Dermis microvascular lymphatic vessel endothelial cell (primary cell): Measurements from ENCODE around the gene CDK14. TPM values are rescaled to one million over a fixed set of nuclear protein-coding genes. Genes with fewer than 3 reads are reported as not detected.

Experiments used
- DNase-seq, 2 donors: peaks; one replicate each; pipeline versions ENCODE4 v3.0.0 to v3.0.0-alpha.2; 2010; ENCODE audit warnings: low read depth in 2 of 2
- total RNA-seq: library from RNA; depleted of rRNA; stranded (reverse); fragments of >200 nt; gene quantifications from 2 replicates; pipeline ENCODE4 v1.2.1, GENCODE V29; 2014

The CDK14 gene
- total RNA-seq, 1 donor from 2014 or later = 1.2 TPM

- DNase-seq = no peak
Observed at GRCh38 chr7:90945104-90945787, 349.1 kb downstream of the CDK14 start.

- DNase-seq = no peak
Observed at GRCh38 chr7:90946730-90947501, 350.8 kb downstream of the CDK14 start.

DNA sequence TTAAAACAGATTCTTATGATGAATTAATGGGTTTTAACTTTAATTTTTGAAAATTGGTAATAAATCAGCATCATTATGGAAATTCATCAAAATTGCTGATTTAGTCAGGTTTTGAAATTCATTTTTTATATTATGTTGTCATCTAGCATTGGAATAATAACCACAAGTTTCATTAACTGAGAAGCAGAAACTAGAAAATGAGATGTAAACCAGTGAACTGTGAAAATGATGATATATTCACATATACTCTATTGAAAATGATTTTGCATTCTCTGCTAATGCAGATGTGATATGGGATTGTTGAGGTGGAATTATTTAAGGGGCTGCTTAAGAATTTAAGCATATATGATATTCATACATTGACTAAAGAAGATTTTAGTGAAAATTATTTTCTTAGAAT, 352.0 kb downstream of the CDK14 start:
- no peak for DNase-seq

DNA sequence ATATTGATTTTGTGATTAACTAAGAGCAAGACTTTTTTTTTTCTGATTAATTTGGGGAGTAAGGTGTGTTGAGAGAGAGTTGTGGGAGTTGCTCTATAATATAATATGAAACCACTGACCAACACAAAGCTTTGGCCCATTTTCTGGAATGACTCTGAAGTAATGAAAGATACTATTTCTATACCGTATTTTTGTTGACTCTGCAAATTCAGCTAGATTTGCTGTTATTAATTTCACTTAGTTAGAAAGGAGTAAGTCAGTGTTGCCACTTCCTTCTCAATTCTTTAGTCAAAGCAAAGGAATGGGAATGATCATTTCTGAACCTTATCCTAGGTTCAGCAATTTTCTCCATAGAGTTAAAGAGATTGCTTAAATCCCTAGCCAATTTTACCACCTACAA, 355.1 kb downstream of the CDK14 start:
- no peak for DNase-seq

- DNase-seq = no peak
Observed at GRCh38 chr7:90951986-90952954, 356.1 kb downstream of the CDK14 start.

GRCh38 chr7:90955641-90956207, 359.6 kb downstream of the CDK14 start:
- DNase-seq = no peak

GRCh38 chr7:90957883-90958282, 361.8 kb downstream of the CDK14 start:
- no peak for DNase-seq

DNA sequence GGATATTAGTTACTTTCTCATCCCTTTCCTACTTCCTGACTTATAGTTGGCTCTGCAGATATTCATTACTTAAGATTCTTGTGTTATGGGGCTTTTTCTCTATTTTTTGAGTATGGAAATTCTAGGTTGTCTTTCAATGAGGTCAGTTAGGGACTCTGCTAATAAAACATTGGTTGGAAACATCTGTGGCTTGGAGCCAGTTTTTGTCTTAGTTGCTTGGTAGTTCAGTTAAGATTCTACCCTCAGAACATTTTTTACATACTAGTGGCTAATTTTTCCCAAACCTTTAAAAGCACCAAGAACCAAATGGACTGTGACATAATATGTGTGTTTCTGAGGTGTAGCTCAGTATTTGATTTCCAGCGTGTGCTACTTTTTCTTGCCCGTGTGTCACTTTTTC, 362.5 kb downstream of the CDK14 start:
- no peak for DNase-seq

GRCh38 chr7:90961037-90961725, 365.1 kb downstream of the CDK14 start:
- DNase-seq = no peak

DNA sequence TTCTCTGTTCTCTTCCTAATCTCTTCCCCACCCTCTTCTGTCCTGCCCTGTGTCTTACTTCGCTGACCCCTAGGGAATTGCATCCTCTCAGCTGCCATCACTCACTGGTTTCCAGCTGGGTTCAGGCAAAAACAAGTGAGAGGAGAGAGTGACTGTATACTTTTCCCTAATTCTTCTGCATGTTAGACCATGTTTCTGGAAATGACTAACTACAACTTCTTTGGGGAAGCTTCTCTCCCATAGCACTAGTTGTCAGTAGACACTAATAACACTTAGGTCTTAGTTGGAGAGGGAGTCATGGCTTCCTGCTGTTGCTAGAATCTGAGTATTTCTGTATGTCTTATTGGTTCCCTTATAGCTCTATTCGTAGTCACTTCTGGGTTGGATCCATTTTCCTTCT, 369.1 kb downstream of the CDK14 start:
- DNase-seq = no peak

DNA sequence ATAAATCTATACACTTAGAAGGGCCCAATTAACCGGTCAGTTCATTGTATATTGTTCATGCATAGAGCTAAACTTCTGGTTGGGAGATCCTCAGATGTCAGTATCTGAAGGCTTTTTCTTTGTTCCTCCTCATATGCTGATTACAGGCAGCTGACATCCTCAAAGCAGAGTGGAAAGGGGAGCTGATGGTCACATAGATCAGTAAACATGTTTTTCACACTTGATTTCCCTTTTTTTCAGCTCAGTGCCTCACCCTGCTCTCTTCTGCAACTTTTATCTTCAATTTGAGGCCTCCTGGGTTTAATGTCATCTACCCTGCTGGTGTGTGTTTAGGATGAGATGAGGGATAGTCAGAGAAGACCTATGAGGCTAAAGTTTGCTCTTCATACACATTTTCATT, 370.2 kb downstream of the CDK14 start:
- no peak for DNase-seq

GRCh38 chr7:90968871-90969270, 372.8 kb downstream of the CDK14 start:
- DNase-seq = no peak

GRCh38 chr7:90972906-90973550, 376.9 kb downstream of the CDK14 start:
- DNase-seq = no peak

DNA sequence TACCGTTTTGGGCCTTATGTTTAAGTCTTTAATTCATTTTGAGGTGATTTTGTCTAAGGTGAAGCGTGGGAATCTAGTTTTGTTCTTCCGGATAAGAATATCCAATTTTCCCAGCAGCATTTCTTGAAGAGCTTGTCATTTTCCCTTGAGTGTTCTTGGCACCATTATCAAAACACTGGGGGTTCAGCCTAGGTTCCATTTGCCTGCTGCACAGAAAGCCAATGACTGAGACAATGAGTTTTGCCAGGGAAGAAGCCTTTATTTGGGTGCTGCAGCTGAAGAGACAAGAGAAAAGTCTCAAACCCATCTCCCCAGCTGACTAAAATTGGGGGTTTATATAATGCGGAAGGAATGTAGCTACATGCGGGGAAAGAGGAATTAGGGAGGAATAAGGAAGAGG, 380.9 kb downstream of the CDK14 start:
- DNase-seq = no peak

- no peak for DNase-seq
Observed at GRCh38 chr7:90980545-90980944, 384.4 kb downstream of the CDK14 start.

GRCh38 chr7:90982228-90982627, 386.1 kb downstream of the CDK14 start:
- no peak for DNase-seq

DNA sequence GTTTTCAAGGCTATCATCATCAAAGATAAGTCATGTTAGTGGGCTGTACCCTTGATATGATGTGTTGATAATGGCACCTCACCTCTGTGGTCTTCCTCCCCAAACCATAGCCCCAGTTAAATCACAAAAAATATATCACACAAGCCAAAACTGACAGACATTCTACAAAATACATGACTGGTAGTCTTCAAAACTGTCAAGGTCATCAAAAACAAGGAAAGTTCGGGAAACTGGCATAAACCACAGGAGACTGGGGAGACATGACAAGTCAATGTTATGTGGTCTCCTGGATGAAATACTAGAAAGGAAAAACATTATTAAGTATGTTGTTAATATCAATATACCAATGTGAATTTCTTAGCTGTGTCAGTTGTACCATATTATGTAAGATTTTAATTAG, 388.6 kb downstream of the CDK14 start:
- no peak for DNase-seq

DNA sequence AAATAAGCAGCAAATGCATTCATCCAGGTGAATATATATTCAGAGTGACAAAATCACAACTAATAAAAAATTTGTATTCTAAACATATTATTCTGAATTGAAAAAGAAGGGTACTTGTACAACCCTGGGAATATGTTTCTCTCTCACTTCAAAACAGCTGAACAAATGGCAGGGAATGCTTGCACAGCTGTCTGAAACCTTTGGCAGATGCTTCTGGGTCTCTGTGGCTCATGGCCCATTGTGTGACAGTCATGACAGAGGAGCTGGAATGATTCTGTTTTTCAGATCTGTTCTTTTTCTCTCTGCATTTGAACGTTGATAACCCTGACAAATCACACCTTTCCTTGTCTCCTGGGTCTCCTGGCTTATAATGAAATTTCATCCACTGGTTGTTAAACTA, 392.4 kb downstream of the CDK14 start:
- DNase-seq = no peak

GRCh38 chr7:90988996-90989765, 393.1 kb downstream of the CDK14 start:
- no peak for DNase-seq

GRCh38 chr7:90994121-90994520, 398.0 kb downstream of the CDK14 start:
- DNase-seq = no peak
